ENCODE results near the gene VNN1. TPM values are rescaled to one million over a fixed set of nuclear protein-coding genes. Genes with fewer than 3 reads are reported as not detected.
"Not testable (repeated sequence)": the region's sequence is repeated elsewhere in the genome, so short reads cannot be mapped to it uniquely, and the experiment has no call there.

Gene VNN1
- total and polyA plus RNA-seq, 9 donors: 0.28 to 5.0 (median 1.3) TPM; not detected in 1

GRCh38 chr6:132708002-132708401 is 5.9 kb downstream of the VNN1 start:
- no peaks in the 10 kb centered on the region for H3K27me3 ChIP-seq
- intact Hi-C loops (cut with DNase I): no loop called here
- no peak overlapping the region for H3K27ac ChIP-seq
- H3K4me1 ChIP-seq (ENCODE audit: insufficient read depth): no peaks in the 10 kb centered on the region
- TF ChIP-seq CTCF (IDR thresholded peaks at IDR 0.05) (no peak), EP300 (IDR thresholded peaks at IDR 0.05) (no peak), POLR2A (IDR thresholded peaks at IDR 0.05) (no peak)
- no peaks in the 10 kb centered on the region for H3K9me3 ChIP-seq
- H3K36me3 ChIP-seq: no peaks in the 10 kb centered on the region
- DNase-seq: no peak
- no peak overlapping the region for H3K4me3 ChIP-seq

GRCh38 chr6:132706756-132707155 is 7.1 kb downstream of the VNN1 start:
- 92 to 94% (median 92%) methylated on average over 4 of the region's 4 CpGs for WGBS, 3 donors
- intact Hi-C loops (cut with DNase I): not testable (repeated sequence)

GRCh38 chr6:132703936-132704335 is 9.9 kb downstream of the VNN1 start:
- no peaks in the 10 kb centered on the region for H3K9me3 ChIP-seq
- no peaks in the 10 kb centered on the region for H3K4me1 ChIP-seq (ENCODE audit: insufficient read depth)
- no peaks in the 10 kb centered on the region for H3K27me3 ChIP-seq
- intact Hi-C loops (cut with DNase I): no loop called here
- no peak overlapping the region for H3K27ac ChIP-seq
- TF ChIP-seq POLR2A (IDR thresholded peaks at IDR 0.05) (no peak), EP300 (IDR thresholded peaks at IDR 0.05) (no peak), CTCF (IDR thresholded peaks at IDR 0.05) (no peak)
- DNase-seq: no peak
- H3K4me3 ChIP-seq: no peak overlapping the region
- H3K36me3 ChIP-seq: no peaks in the 10 kb centered on the region

More at GRCh38 chr6:132706756-132707155, 7.1 kb downstream of the VNN1 start:
- not testable (repeated sequence) for H3K27ac ChIP-seq; DNase-seq; H3K4me1 ChIP-seq (ENCODE audit: insufficient read depth); H3K4me3 ChIP-seq; H3K36me3 ChIP-seq; H3K9me3 ChIP-seq; H3K27me3 ChIP-seq

GRCh38 chr6:132698608-132699007 is 15.2 kb downstream of the VNN1 start:
- no peaks in the 10 kb centered on the region for H3K9me3 ChIP-seq

GRCh38 chr6:132695773-132696172 is 18.1 kb downstream of the VNN1 start:
- no peak for DNase-seq
- WGBS, 3 donors: 0 to 45% (median 0%) methylated on average over 1 of the region's 1 CpG
- intact Hi-C loops (cut with DNase I): no loop called here
- Histone ChIP-seq H3K9me3 (no peaks in the 10 kb centered on the region), H3K27ac (no peak overlapping the region), H3K27me3 (no peaks in the 10 kb centered on the region), H3K4me3 (no peak overlapping the region), H3K36me3 (no peaks in the 10 kb centered on the region), H3K4me1 (ENCODE audit: insufficient read depth) (no peaks in the 10 kb centered on the region)
- no peak for TF ChIP-seq POLR2A (IDR thresholded peaks at IDR 0.05)
- no peak for TF ChIP-seq CTCF (IDR thresholded peaks at IDR 0.05)
- TF ChIP-seq EP300 (IDR thresholded peaks at IDR 0.05): no peak

More at GRCh38 chr6:132698608-132699007, 15.2 kb downstream of the VNN1 start:
- Histone ChIP-seq H3K36me3 (no peaks in the 10 kb centered on the region), H3K4me3 (no peak overlapping the region), H3K27ac (no peak overlapping the region), H3K27me3 (no peaks in the 10 kb centered on the region), H3K4me1 (ENCODE audit: insufficient read depth) (no peaks in the 10 kb centered on the region)
- 32 to 47% (median 39%) methylated on average over 1 of the region's 1 CpG for WGBS, 3 donors
- intact Hi-C loops (cut with DNase I): no loop called here
- TF ChIP-seq CTCF (IDR thresholded peaks at IDR 0.05) (no peak), EP300 (IDR thresholded peaks at IDR 0.05) (no peak), POLR2A (IDR thresholded peaks at IDR 0.05) (no peak)
- no peak for DNase-seq
